Mucosa of descending colon (tissue), 3 donors: Measurements from ENCODE around the gene SCAI. TPM values are rescaled to one million over a fixed set of nuclear protein-coding genes. Genes with fewer than 3 reads are reported as not detected.
"Not testable (repeated sequence)": the region's sequence is repeated elsewhere in the genome, so short reads cannot be mapped to it uniquely, and the experiment has no call there.

ENCODE experiments used
- ATAC-seq: fragments of 200-7000 bp; cut with Tn5 transposase; one replicate; pipeline ENCODE4 v1.9.1; 2020; ENCODE audit warnings: mild to moderate bottlenecking, moderate library complexity
- DNase-seq, 3 donors: peaks; one replicate each; pipeline ENCODE4 v3.0.0-alpha.2; 2020
- H3K36me3 ChIP-seq: fragments of 200-600 bp; one replicate; pipeline ENCODE4 v1.8.0; 2021; ENCODE audit warnings: low read depth, mild to moderate bottlenecking
- H3K4me1 ChIP-seq: fragments of 200-600 bp; one replicate; pipeline ENCODE4 v1.8.0; 2021; ENCODE audit warnings: low read depth, mild to moderate bottlenecking
- H3K4me3 ChIP-seq: fragments of 200-600 bp; one replicate; pipeline ENCODE4 v1.8.0; 2021; ENCODE audit warnings: mild to moderate bottlenecking
- H3K9me3 ChIP-seq: fragments of 200-600 bp; one replicate; pipeline ENCODE4 v1.8.0; 2021; ENCODE audit warnings: mild to moderate bottlenecking
- intact Hi-C, 2 donors: fragments of 100-400 bp; cut with DNase I in 1 of 2; cut with micrococcal nuclease in 1 of 2; formaldehyde crosslinking; loops; one replicate each; pipeline versions ENCODE4 v1.11.0 to v1.11.1; 2022; cut with DNase I, micrococcal nuclease
- total RNA-seq, 3 donors: library from RNA; stranded (reverse); fragmentation: NEBNext Ultra II Directional in 2 of 3; extraction: Animal tissue kit (Norgen Biotek cat#: 25700) in 2 of 3; gene quantifications; one replicate each; pipeline versions ENCODE4 v1.2.1 to v1.2.4, GENCODE V29; 2021 to 2023
- TF ChIP-seq, protein P1 (sequence below): fragments of 200-600 bp; IDR thresholded peaks from one replicate; pipeline ENCODE4 v1.8.0; 2022; ENCODE audit warnings: antibody characterized with exemption, mild to moderate bottlenecking
- donor health status: DM: no; HTN: no; CAD: no; lungs with moderate emphysema.
- donor health status: DM: no; HTN: no; CAD: no.
- donor health status: DM: no; HTN: yes; CAD: no.

The SCAI gene
- total RNA-seq, 3 donors from 2014 or later: 6.3 to 11.7 (median 8.8) TPM

DNA sequence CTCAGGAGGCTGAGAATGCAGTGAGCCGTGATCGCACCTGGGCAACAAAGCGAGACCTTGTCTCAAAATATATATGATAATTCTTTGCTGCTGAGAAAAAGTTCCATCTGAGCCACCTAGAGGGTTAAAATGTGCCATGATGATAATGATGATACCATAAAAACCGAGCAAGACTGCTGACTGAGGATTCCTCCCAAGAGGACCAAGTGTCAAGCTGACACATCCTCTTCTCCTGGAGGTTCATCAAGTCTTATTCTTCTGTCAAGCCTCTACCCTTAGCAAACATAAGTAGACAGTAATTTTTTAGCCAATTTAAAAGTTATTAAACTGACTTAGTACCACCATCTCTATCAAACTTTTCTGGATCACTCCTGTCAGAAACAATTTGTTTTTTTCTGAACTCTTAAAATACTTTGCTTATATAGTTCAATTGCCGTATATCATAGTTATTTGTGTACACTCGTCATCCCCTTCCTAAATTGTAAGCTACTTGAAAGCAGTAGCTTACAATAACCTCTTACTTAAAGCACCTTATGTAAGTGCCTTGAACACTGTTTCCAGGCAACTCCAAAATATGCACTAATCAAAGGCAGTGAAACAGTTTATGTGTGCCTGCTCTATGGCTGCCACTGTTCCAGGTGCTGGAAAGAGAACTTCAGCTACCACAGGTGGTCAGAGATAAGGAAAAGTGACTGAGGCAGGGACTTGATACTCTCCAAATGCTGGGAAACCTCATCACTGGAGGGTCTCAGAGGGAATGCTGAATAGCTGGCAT is 57.4 kb downstream of the SCAI start:
- TF ChIP-seq, protein P1, sequence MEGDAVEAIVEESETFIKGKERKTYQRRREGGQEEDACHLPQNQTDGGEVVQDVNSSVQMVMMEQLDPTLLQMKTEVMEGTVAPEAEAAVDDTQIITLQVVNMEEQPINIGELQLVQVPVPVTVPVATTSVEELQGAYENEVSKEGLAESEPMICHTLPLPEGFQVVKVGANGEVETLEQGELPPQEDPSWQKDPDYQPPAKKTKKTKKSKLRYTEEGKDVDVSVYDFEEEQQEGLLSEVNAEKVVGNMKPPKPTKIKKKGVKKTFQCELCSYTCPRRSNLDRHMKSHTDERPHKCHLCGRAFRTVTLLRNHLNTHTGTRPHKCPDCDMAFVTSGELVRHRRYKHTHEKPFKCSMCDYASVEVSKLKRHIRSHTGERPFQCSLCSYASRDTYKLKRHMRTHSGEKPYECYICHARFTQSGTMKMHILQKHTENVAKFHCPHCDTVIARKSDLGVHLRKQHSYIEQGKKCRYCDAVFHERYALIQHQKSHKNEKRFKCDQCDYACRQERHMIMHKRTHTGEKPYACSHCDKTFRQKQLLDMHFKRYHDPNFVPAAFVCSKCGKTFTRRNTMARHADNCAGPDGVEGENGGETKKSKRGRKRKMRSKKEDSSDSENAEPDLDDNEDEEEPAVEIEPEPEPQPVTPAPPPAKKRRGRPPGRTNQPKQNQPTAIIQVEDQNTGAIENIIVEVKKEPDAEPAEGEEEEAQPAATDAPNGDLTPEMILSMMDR: no peak
- H3K36me3 ChIP-seq: no peaks in the 10 kb centered on the region
- no peak overlapping the region for H3K4me3 ChIP-seq
- peaks cover 4% of the 10 kb centered on the region for H3K4me1 ChIP-seq
- DNase-seq (no peak), ATAC-seq (no peak)
- intact Hi-C loops: no loop called here
- peaks cover 18% of the 10 kb centered on the region for H3K9me3 ChIP-seq

DNA sequence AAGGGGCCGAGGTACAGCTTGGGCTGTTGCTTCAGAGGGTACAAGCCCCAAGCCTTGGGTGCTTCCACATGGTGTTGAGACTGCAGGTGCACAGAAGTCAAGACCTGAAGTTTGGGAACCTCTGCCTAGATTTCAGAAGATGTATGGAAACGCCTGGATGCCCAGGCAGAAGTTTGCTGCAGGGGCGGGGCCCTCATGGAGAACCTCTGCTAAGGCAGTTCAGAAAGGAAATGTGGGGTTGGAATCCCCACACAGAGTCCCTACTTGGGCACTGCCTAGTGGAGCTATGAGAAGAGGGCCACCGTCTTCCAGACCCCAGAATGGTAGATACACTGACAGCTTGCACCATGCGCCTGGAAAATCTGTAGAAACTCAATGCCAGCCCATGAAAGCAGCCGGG is 61.1 kb downstream of the SCAI start:
- DNase-seq, H3K4me1 ChIP-seq, H3K36me3 ChIP-seq, ATAC-seq, H3K4me3 ChIP-seq, intact Hi-C loops: not testable (repeated sequence)
- H3K9me3 ChIP-seq: peaks cover 18% of the 10 kb centered on the region

DNA sequence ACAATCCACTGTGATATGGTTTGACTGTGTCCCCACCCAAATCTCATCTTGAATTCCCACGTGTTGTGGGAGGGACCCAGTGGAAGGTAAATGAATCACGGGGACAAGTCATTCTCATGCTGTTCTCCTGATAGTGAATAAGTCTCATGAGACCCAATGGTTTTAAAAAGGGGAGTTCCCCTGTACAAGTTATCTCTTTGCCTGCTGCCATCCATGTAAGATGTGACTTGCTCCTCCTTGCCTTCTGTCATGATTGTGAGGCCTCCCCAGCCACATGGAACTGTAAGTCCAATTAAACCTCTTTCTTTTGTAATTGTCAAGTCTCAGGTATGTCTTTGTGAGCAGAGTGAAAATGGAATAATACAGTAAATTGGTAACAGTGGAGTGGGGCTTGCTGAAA is 62.5 kb downstream of the SCAI start:
- DNase-seq, H3K4me1 ChIP-seq, ATAC-seq, H3K36me3 ChIP-seq, H3K4me3 ChIP-seq, intact Hi-C loops: not testable (repeated sequence)
- peaks cover 18% of the 10 kb centered on the region for H3K9me3 ChIP-seq

DNA sequence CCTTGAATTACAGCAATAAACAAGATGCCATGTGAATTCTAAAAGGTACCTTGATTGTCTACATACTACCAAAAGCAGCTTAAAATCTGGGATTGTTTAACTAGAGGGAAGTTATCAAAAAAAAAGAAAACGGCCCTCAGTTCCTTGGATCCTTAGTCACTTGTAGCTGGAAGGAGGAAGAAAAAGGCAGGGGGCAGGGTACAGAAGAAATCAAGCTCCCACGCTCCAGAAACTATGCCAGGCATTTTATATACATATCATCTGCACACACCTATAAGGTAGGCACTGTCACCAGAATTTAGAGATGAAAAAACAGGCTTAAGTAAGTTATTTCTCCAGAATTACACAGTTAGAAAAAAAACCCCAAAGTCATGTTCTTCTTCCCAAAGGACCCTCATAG is 63.4 kb downstream of the SCAI start:
- intact Hi-C loops: no loop called here
- Histone ChIP-seq H3K36me3 (no peaks in the 10 kb centered on the region), H3K4me3 (no peak overlapping the region), H3K4me1 (no peaks in the 10 kb centered on the region), H3K9me3 (peaks cover 18% of the 10 kb centered on the region)
- DNase-seq (no peak), ATAC-seq (no peak)
- TF ChIP-seq, protein P1: no peak

DNA sequence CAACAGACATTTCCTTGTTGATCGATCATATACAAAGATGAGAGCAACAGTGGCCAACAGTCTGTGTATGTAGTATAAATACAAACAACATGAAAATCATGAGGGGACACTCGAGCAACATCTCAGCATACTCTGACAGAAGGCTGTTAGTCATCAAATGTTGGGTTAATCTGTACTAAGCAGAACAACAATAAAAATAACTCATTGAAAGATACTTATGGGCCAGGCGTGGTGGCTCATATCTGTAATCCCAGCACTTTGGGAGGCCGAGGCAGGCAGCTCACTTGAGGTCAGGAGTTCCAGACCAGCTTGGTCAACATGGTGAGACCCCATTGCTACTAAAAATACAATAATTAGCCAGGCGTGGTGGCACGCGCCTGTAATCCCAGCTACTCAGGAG is 67.3 kb downstream of the SCAI start:
- H3K36me3 ChIP-seq: no peaks in the 10 kb centered on the region
- H3K9me3 ChIP-seq: no peaks in the 10 kb centered on the region
- TF ChIP-seq, protein P1: no peak
- H3K4me3 ChIP-seq: no peak overlapping the region
- intact Hi-C loops: no loop called here
- H3K4me1 ChIP-seq: no peaks in the 10 kb centered on the region
- ATAC-seq: no peak
- no peak for DNase-seq

DNA sequence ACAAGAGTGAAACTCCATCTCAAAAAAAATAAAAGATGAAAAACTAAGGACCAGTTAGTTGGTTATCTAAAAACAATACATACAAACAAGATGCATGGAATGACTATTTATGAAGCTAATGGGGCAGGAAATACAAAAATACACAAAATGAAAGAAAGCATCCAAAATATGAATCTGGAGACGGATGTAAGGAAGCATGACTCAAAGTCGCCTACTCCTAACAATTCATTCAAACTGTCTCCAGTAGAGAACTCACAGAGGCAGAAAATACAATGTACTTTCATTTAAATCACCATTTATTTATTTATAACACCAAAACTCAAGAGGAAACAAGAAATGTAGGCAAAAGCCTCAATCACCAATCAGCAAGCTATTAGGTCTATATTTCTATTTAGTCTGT is 68.4 kb downstream of the SCAI start:
- TF ChIP-seq, protein P1: no peak
- H3K4me1 ChIP-seq: no peaks in the 10 kb centered on the region
- ATAC-seq (no peak), DNase-seq (no peak)
- H3K4me3 ChIP-seq: no peak overlapping the region
- H3K9me3 ChIP-seq: no peaks in the 10 kb centered on the region
- no peaks in the 10 kb centered on the region for H3K36me3 ChIP-seq
- intact Hi-C loops: no loop called here
